H1 (cell line): ENCODE data around the gene RGS21.

ENCODE experiments used
- CTCF ChIP-seq, 3 experiments: IDR thresholded peaks; 1 replicate in 2 of 3; 2 replicates in 1 of 3; pipeline versions ENCODE4 v1.5.1 to v1.6.1; 2011; ENCODE audit warnings: low read length in 3 of 3, mild to moderate bottlenecking in 3 of 3, inconsistent platforms in 2 of 3, low read depth in 1 of 3, moderate library complexity in 1 of 3; ENCODE audit not compliant: insufficient read depth in 1 of 3; ENCODE audit errors: control extremely low read depth in 1 of 3
- EZH2 ChIP-seq: fragments of 200-600 bp; sonication (generic); IDR thresholded peaks from 2 replicates; pipeline ENCODE4 v1.7.1; 2012; ENCODE audit warnings: low read depth, mild to moderate bottlenecking, moderate library complexity, low read length, inconsistent platforms; ENCODE audit not compliant: severe bottlenecking
- KDM5A ChIP-seq: fragments of 200-600 bp; IDR thresholded peaks from 2 replicates; pipeline ENCODE4 v1.7.1; 2012; ENCODE audit warnings: mild to moderate bottlenecking, low read length, inconsistent platforms, mixed read lengths
- NRF1 ChIP-seq: IDR thresholded peaks from 2 replicates; pipeline ENCODE4 v1.6.1; 2011; ENCODE audit warnings: mild to moderate bottlenecking, low read depth, low read length, improper control_type of control experiment
- POLR2A ChIP-seq, 2 experiments: IDR thresholded peaks; 1 replicate in 1 of 2; 2 replicates in 1 of 2; pipeline ENCODE4 v1.6.1; 2011; ENCODE audit warnings: low read depth in 2 of 2, low read length in 2 of 2, mild to moderate bottlenecking in 2 of 2; ENCODE audit errors: control extremely low read depth in 1 of 2
- RFX5 ChIP-seq: IDR thresholded peaks from 2 replicates; pipeline ENCODE4 v1.6.1; 2011; ENCODE audit warnings: low read depth, low read length, improper control_type of control experiment, borderline replicate concordance

- no peak for TF ChIP-seq CTCF (IDR thresholded peaks at IDR 0.05; ENCODE audit: control extremely low read depth in 1 of 3, insufficient read depth in 1 of 3, low read depth in 1 of 3, low read length in 3 of 3)
- TF ChIP-seq NRF1: no peak
- no peak for TF ChIP-seq POLR2A (IDR thresholded peaks at IDR 0.05; ENCODE audit: control extremely low read depth in 1 of 2, low read depth in 2 of 2, low read length in 2 of 2)
- TF ChIP-seq RFX5: no peak
- TF ChIP-seq KDM5A: no peak
- no peak for TF ChIP-seq EZH2
These were observed 62.1 kb downstream of the RGS21 start for GRCh38 chr1:192378878-192379277.
